Prostate gland (tissue), 2 donors: Measurements from ENCODE around the gene MAPK8IP2.

Source experiments
- POLR2AphosphoS5 ChIP-seq: sonication (generic); formaldehyde crosslinking; IDR thresholded peaks from one replicate; pipeline ENCODE4 v1.6.1; 2017; ENCODE audit warnings: antibody characterized with exemption
- TF ChIP-seq, protein P1 (sequence below), 4 experiments: fragments of 200-600 bp in 2 of 4; fragments of 450-650 bp in 2 of 4; sonication (generic) in 2 of 4; IDR thresholded peaks; 1 replicate in 3 of 4; 2 replicates in 1 of 4; pipeline ENCODE4 v1.5.1; 2016 to 2019; ENCODE audit warnings: antibody characterized with exemption in 4 of 4, mild to moderate bottlenecking in 2 of 4, moderate library complexity in 2 of 4

DNA sequence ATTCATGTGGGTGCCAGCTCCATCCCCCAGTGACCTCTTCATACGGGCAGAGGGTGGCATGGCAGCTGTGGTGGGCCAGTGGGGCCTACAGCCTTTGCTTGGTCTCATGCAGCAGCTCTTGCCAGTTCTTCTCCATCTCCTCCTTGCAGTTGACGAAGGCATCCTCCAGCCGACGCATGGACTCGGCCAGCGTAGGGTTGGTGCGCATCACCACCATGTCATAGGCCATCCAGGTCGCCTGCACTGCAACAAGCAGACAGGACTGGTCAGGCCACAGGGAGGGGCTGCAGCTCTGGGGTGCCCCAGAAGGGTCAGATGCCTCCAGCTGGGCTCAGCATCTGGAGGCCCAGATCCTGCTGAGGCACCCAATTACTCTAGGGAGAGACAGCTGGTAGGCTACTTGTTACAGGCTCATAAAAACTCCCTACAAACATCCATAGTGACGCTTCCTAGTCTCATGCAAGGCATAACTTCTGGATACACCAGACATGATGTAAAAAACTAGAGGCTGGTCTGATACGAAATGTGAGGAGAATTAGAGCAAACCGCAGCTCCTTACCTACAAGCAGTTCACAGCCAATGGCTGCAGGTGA is 49.3 kb upstream of the MAPK8IP2 start:
- TF ChIP-seq POLR2AphosphoS5, result no peak
- TF ChIP-seq, protein P1, sequence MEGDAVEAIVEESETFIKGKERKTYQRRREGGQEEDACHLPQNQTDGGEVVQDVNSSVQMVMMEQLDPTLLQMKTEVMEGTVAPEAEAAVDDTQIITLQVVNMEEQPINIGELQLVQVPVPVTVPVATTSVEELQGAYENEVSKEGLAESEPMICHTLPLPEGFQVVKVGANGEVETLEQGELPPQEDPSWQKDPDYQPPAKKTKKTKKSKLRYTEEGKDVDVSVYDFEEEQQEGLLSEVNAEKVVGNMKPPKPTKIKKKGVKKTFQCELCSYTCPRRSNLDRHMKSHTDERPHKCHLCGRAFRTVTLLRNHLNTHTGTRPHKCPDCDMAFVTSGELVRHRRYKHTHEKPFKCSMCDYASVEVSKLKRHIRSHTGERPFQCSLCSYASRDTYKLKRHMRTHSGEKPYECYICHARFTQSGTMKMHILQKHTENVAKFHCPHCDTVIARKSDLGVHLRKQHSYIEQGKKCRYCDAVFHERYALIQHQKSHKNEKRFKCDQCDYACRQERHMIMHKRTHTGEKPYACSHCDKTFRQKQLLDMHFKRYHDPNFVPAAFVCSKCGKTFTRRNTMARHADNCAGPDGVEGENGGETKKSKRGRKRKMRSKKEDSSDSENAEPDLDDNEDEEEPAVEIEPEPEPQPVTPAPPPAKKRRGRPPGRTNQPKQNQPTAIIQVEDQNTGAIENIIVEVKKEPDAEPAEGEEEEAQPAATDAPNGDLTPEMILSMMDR (IDR thresholded peaks at IDR 0.05), result no peak
